Measurements from ENCODE around the gene PPP2R3B.

The PPP2R3B gene

DNA sequence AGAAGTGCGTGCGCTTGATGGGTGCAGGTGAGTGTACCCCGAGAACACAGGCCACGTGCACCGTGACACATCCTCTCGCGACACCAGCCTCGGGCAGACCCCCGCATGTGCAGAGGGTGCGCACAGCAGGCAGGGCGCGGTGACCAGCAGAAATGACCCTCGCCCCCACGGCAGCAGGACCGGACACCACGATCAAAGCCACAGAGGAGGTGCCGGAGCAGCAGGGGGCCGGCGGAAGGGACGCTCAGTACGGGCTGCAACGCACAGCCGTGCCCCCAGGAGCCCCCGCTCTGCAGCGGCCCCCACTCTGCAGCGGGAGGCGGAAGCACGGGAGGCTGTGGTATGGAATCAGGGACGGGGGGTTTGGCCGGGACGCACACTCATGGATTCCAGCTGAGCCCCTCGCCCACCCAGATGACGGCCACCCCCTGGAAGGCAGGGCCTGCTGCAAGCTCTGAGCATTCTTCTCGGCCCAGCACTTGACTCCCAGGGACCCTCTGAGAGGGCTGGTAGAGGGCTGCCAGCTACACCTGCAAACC lies 17.1 kb downstream of the PPP2R3B start:
- peaks cover 25% of the 10 kb centered on the region for H3K27me3 ChIP-seq (ENCODE audit: control insufficient read depth, insufficient read depth, low read length)
- no peak overlapping the region for H3K27ac ChIP-seq (ENCODE audit: low read depth, low read length)
- H3K36me3 ChIP-seq (ENCODE audit: control insufficient read depth, insufficient read depth, low read length): no peaks in the 10 kb centered on the region
- no peaks in the 10 kb centered on the region for H3K9me3 ChIP-seq (ENCODE audit: control insufficient read depth, insufficient read depth, low read depth, low read length)
- no peak overlapping the region for H3K9ac ChIP-seq (ENCODE audit: low read length)
- H3K4me1 ChIP-seq (ENCODE audit: control insufficient read depth, insufficient read depth, low read length): peaks cover 39% of the 10 kb centered on the region
- H3K4me3 ChIP-seq (ENCODE audit: low read depth, low read length): no peak overlapping the region

DNA sequence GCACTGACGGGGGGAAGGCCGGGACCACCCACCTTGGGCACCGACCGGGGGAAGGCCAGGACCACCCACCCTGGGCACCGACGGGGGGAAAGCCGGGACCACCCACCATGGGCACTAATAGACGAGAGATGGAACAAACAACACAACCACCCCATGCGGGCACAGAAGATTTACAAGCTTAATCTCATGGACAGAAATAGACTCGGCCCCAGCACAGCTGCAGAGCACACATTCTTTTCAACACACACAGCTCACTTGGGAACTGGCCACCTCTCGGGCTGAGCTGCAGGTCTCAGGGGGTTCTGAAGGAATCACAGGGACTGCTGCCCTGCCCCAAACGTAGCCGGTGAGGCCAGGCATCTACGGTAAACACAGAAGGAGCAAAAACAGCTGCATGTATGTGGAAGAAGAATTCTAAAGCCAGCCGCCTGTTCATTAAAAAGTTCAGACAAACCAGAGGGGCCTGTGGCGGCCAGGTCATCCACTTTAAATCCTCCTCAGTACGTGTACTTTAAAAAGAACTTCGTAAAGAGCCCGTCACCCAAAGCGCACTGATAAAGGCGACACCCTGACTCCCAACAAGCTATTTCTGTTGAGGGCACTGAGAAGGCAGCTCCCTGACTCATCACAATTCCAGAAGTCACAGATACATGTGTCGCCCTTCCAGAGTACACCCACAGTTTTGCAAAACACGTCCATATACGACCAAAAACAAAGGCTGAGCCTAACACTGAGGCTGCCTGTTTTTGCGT lies 17.7 kb downstream of the PPP2R3B start:
- Histone ChIP-seq H3K9ac (ENCODE audit: low read length) (peak overlapping the region; percentile 5), H3K4me1 (ENCODE audit: control insufficient read depth, insufficient read depth, low read length) (peaks cover 34% of the 10 kb centered on the region), H3K27ac (ENCODE audit: low read depth, low read length) (no peak overlapping the region)

DNA sequence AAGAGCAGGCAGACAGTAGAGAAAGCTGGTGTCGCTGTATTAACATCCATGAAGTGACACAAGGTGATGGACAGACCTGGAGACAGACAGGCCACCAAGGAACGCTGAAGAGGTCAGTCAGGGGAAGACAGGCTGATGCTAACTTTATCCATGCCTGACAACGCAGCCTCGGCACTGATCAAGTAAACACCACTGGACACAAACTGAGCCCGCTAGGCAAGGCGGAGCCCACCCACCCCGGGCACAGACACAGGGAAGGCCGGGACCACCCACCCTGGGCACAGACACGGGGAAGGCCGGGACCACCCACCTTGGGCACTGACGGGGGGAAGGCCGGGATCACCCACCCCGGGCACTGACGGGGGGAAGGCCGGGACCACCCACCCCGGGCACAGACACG lies 18.8 kb downstream of the PPP2R3B start:
- Histone ChIP-seq H3K4me1 (ENCODE audit: control insufficient read depth, insufficient read depth, low read length) (peaks cover 32% of the 10 kb centered on the region), H3K4me3 (ENCODE audit: low read depth, low read length) (no peak overlapping the region), H3K9me3 (ENCODE audit: control insufficient read depth, insufficient read depth, low read depth, low read length) (no peaks in the 10 kb centered on the region), H3K27ac (ENCODE audit: low read depth, low read length) (no peak overlapping the region), H3K27me3 (ENCODE audit: control insufficient read depth, insufficient read depth, low read length) (peaks cover 9% of the 10 kb centered on the region), H3K9ac (ENCODE audit: low read length) (no peak overlapping the region), H3K36me3 (ENCODE audit: control insufficient read depth, insufficient read depth, low read length) (peaks cover 6% of the 10 kb centered on the region; the same call in 1 of the 2 replicates)

More for the DNA sequence above, 17.7 kb downstream of the PPP2R3B start:
- H3K4me3 ChIP-seq (ENCODE audit: low read depth, low read length): no peak overlapping the region
- peaks cover 3% of the 10 kb centered on the region; the same call in 1 of the 2 replicates for H3K36me3 ChIP-seq (ENCODE audit: control insufficient read depth, insufficient read depth, low read length)
- no peaks in the 10 kb centered on the region for H3K9me3 ChIP-seq (ENCODE audit: control insufficient read depth, insufficient read depth, low read depth, low read length)
- peaks cover 18% of the 10 kb centered on the region for H3K27me3 ChIP-seq (ENCODE audit: control insufficient read depth, insufficient read depth, low read length)

DNA sequence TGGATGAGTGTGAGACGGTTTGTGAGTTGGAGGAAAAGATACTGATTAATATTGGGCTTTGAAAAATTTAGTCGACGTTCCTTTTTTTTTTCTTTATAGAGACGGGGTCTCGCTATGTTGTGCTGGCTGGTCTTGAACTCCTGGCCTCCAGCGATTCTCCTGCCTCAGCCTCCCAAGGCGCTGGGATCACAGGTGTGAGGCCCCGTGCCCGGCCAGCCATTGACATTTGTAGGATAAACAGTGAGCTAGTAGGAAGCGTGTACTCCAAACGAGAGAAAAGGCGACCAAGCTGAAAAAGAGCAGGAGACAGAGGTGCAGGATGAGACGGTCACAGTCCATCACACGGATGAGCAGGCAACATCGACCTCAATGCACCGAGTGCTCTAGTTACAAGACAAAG lies 19.4 kb downstream of the PPP2R3B start:
- Histone ChIP-seq H3K9ac (ENCODE audit: low read length) (no peak overlapping the region), H3K36me3 (ENCODE audit: control insufficient read depth, insufficient read depth, low read length) (peaks cover 8% of the 10 kb centered on the region), H3K27me3 (ENCODE audit: control insufficient read depth, insufficient read depth, low read length) (peaks cover 4% of the 10 kb centered on the region), H3K4me1 (ENCODE audit: control insufficient read depth, insufficient read depth, low read length) (peaks cover 30% of the 10 kb centered on the region), H3K9me3 (ENCODE audit: control insufficient read depth, insufficient read depth, low read depth, low read length) (no peaks in the 10 kb centered on the region), H3K27ac (ENCODE audit: low read depth, low read length) (no peak overlapping the region), H3K4me3 (ENCODE audit: low read depth, low read length) (no peak overlapping the region)

DNA sequence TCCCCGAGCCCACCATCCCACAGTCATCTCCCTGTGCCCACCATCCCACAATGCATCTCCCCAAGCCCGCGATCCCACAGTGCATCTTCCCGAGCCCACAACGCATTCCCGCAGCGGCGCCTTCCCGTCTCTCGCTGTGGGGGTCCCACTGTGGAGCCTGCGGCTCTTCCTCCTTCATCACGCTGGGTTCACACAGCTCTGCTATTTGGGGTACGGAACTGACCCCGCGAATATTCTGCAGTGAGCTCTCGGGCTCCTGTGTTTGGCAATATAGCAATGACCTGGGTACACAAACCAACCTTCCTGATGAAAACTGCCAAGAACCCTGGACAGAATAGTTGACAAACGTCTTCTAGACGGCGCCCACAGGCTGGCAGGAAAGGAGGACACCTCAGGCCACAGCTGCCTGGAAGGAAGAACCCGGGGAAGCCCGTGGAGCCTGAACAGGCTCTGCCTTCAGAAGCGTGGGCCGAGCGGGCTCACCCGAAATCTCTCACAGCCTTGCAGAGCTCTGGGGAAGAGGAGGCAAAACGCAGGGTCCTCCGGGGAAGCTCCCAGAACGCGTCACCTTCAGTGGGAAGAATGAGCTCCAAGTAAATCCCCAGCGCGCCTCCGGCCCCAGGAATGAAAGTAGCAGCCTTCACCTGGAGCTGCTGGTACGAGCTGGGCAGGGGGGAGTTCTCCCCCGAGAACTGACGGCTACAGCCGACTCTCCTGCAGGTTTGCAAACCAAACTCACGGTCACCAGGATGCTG lies 22.9 kb downstream of the PPP2R3B start:
- H3K4me1 ChIP-seq (ENCODE audit: control insufficient read depth, insufficient read depth, low read length): peaks cover 1% of the 10 kb centered on the region; the same call in 1 of the 2 replicates
- H3K36me3 ChIP-seq (ENCODE audit: control insufficient read depth, insufficient read depth, low read length): peaks cover 40% of the 10 kb centered on the region
- no peaks in the 10 kb centered on the region for H3K27me3 ChIP-seq (ENCODE audit: control insufficient read depth, insufficient read depth, low read length)
- H3K27ac ChIP-seq (ENCODE audit: low read depth, low read length): no peak overlapping the region
- no peak overlapping the region for H3K9ac ChIP-seq (ENCODE audit: low read length)
- H3K9me3 ChIP-seq (ENCODE audit: control insufficient read depth, insufficient read depth, low read depth, low read length): peaks cover 3% of the 10 kb centered on the region; the same call in 1 of the 2 replicates
- H3K4me3 ChIP-seq (ENCODE audit: low read depth, low read length): no peak overlapping the region

DNA sequence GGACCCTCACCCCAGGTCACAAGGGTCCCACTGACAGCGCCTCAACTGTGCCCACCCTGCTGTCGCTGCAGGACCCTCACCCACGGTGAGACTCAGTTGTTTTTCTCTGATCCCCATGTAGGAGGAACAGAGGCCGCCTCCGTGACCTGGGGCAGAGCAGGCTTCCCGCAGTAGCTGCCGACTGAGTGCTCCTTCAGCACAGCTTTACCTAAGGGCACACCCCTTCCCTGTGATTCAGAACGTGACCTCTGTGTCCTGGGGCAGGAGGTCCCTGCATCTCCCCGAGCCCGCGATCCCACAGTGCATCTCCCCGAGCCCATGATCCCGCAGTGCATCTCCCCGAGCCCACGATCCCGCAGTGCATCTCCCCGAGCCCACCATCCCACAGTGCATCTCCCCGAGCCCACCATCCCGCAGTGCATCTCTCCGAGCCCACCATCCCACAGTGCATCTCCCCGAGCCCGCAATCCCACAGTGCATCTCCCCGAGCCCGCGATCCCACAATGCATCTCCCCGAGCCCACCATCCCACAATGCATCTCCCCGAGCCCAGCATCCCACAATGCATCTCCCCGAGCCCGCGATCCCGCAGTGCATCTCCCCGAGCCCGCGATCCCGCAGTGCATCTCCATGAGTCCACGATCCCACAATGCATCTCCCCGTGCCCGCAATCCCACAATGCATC lies 23.6 kb downstream of the PPP2R3B start:
- H3K9ac ChIP-seq (ENCODE audit: low read length): no peak overlapping the region
- no peaks in the 10 kb centered on the region for H3K4me1 ChIP-seq (ENCODE audit: control insufficient read depth, insufficient read depth, low read length)
- H3K4me3 ChIP-seq (ENCODE audit: low read depth, low read length): no peak overlapping the region
- H3K27me3 ChIP-seq (ENCODE audit: control insufficient read depth, insufficient read depth, low read length): no peaks in the 10 kb centered on the region
- peaks cover 3% of the 10 kb centered on the region; the same call in 1 of the 2 replicates for H3K9me3 ChIP-seq (ENCODE audit: control insufficient read depth, insufficient read depth, low read depth, low read length)
- H3K27ac ChIP-seq (ENCODE audit: low read depth, low read length): no peak overlapping the region
- H3K36me3 ChIP-seq (ENCODE audit: control insufficient read depth, insufficient read depth, low read length): peaks cover 45% of the 10 kb centered on the region

DNA sequence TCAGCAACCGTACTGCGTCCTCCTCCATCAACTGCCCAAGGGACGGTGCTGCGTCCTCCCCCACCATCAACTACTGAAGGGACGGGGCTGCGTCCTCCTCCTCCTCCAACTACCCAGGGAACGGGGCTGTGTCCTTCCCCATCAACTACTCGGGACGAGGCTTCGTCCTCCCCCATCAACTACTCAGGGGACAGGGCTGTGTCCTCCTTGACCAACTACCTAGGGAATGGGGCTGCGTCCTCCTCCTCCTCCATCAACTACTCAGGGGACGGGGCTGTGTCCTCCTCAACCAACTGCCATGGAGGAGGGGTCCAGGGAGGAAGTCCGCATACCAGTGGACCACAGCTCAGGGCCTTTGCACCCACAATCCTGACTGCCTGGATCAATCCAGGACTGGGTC lies 24.4 kb downstream of the PPP2R3B start:
- Histone ChIP-seq H3K9me3 (ENCODE audit: control insufficient read depth, insufficient read depth, low read depth, low read length) (peaks cover 3% of the 10 kb centered on the region; the same call in 1 of the 2 replicates), H3K27me3 (ENCODE audit: control insufficient read depth, insufficient read depth, low read length) (no peaks in the 10 kb centered on the region), H3K36me3 (ENCODE audit: control insufficient read depth, insufficient read depth, low read length) (peaks cover 52% of the 10 kb centered on the region)

DNA sequence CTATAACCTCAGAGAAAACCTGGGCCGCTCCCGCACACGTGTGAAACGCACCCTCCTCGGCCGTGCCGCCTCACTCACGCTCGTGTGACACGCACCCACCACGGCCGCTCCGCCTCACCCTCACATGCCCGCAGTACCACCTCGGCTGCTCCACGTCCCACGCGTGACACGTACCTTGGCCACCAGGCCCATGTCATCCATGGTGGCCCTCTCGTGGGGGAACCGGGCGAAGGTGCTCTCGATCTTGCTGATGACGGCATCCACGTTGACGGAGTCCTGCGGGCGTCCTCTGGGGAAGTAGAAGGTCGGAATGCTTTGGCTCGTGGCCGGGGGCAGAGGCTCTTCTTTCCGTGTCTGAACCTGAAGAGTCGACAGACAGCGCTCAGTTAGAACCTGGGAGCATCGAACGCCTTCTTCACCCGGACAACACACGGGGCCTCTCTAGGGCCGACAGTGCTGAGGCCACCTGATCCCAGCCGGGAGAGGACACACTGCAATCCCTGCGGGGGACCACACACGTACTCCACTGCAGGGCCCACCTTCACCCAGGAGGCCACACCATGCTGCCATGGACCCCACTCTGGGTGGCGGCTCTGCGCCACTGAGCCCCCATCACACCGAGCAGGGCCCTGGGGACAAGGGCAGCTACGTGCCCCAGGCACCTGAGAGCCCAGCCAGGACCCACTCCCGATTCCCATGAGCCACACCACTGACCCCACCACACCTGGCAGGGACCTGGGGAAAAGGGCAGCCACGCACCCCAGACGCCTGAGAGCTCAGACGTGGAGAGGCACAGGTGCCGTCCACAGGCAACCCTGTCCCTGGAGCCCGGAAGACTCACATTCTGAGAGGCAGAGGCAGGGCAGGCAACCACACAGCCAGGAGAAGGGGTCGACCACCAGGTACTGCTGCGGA lies 25.2 kb downstream of the PPP2R3B start:
- H3K9ac ChIP-seq (ENCODE audit: low read length): no peak overlapping the region
- H3K4me3 ChIP-seq (ENCODE audit: low read depth, low read length): no peak overlapping the region
- H3K9me3 ChIP-seq (ENCODE audit: control insufficient read depth, insufficient read depth, low read depth, low read length): peaks cover 3% of the 10 kb centered on the region; the same call in 1 of the 2 replicates
- no peak overlapping the region for H3K27ac ChIP-seq (ENCODE audit: low read depth, low read length)
- H3K4me1 ChIP-seq (ENCODE audit: control insufficient read depth, insufficient read depth, low read length): no peaks in the 10 kb centered on the region
- H3K36me3 ChIP-seq (ENCODE audit: control insufficient read depth, insufficient read depth, low read length): peaks cover 53% of the 10 kb centered on the region
- no peaks in the 10 kb centered on the region for H3K27me3 ChIP-seq (ENCODE audit: control insufficient read depth, insufficient read depth, low read length)

More for the DNA sequence above, 24.4 kb downstream of the PPP2R3B start:
- no peak overlapping the region for H3K9ac ChIP-seq (ENCODE audit: low read length)
- H3K27ac ChIP-seq (ENCODE audit: low read depth, low read length): no peak overlapping the region
- H3K4me1 ChIP-seq (ENCODE audit: control insufficient read depth, insufficient read depth, low read length): no peaks in the 10 kb centered on the region
- H3K4me3 ChIP-seq (ENCODE audit: low read depth, low read length): no peak overlapping the region

DNA sequence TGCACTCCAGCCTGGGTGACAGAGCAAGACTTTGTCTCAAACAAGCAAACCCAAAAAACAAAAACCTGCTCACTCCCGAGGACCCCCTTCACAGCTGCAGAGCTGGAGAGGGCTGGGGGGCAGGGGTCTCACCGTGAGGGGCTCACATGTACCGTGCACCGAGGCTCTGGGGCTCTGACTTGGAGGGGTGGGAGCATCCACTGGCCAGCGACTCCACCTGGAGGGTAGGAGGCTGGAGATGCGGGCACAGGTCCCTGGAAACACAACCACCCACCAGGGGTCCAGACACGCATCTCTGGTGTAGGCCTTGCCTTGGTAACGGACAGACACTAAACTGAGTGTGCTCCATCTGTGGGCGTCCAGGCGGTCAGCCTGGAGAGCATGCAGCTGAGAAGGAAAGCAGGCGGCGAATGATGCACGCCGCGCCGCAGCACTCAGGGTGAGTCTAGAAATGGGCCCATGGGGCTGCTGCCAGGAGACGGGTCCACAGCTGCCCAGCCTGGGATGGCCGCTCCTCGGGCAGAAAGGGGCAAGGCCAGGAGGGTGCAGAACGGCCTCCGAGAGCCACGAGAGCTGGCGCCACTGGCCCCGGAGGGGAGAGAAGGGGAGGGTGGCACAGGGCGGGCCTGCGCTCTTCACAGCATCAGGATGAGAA lies 26.1 kb downstream of the PPP2R3B start:
- no peaks in the 10 kb centered on the region for H3K27me3 ChIP-seq (ENCODE audit: control insufficient read depth, insufficient read depth, low read length)
- H3K27ac ChIP-seq (ENCODE audit: low read depth, low read length): no peak overlapping the region
- peaks cover 60% of the 10 kb centered on the region for H3K36me3 ChIP-seq (ENCODE audit: control insufficient read depth, insufficient read depth, low read length)
- H3K9me3 ChIP-seq (ENCODE audit: control insufficient read depth, insufficient read depth, low read depth, low read length): peaks cover 3% of the 10 kb centered on the region; the same call in 1 of the 2 replicates
- no peaks in the 10 kb centered on the region for H3K4me1 ChIP-seq (ENCODE audit: control insufficient read depth, insufficient read depth, low read length)
- H3K9ac ChIP-seq (ENCODE audit: low read length): no peak overlapping the region
- no peak overlapping the region for H3K4me3 ChIP-seq (ENCODE audit: low read depth, low read length)

All from HUES6 (cell line).